ENCODE measurements around the gene ATPAF2.

DNA sequence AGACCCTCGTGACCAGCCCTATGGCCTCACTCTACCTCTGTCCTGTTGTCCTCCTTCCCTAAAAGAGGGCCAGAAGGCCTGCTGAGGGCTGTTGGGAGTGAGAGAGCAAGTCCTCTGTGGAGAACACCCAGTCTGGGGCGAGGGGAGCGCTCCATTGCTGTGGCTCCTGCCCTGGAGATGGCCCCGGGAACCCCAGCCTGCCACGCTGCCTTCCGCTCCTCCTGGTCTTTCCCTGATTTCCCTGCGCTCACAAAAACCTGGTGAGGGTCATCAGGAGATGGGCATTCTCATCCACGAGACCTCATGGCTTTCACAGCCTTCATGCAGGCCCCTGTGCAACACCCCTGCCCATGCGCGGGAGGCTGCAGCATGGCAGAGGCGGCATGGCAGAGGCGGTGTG lies 45.1 kb downstream of the ATPAF2 start:
- TF ChIP-seq, protein P1, sequence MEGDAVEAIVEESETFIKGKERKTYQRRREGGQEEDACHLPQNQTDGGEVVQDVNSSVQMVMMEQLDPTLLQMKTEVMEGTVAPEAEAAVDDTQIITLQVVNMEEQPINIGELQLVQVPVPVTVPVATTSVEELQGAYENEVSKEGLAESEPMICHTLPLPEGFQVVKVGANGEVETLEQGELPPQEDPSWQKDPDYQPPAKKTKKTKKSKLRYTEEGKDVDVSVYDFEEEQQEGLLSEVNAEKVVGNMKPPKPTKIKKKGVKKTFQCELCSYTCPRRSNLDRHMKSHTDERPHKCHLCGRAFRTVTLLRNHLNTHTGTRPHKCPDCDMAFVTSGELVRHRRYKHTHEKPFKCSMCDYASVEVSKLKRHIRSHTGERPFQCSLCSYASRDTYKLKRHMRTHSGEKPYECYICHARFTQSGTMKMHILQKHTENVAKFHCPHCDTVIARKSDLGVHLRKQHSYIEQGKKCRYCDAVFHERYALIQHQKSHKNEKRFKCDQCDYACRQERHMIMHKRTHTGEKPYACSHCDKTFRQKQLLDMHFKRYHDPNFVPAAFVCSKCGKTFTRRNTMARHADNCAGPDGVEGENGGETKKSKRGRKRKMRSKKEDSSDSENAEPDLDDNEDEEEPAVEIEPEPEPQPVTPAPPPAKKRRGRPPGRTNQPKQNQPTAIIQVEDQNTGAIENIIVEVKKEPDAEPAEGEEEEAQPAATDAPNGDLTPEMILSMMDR (IDR thresholded peaks at IDR 0.05; ENCODE audit: low read depth, low read length, missing input control): no peak
- TF ChIP-seq JUND (IDR thresholded peaks at IDR 0.05): no peak
- TF ChIP-seq, protein P2, sequence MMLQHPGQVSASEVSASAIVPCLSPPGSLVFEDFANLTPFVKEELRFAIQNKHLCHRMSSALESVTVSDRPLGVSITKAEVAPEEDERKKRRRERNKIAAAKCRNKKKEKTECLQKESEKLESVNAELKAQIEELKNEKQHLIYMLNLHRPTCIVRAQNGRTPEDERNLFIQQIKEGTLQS (IDR thresholded peaks at IDR 0.05): no peak
- TF ChIP-seq HNF4A (conservative IDR thresholded peaks at IDR 0.05): no peak
- TF ChIP-seq EGR1 (IDR thresholded peaks at IDR 0.05; ENCODE audit: low read depth in 2 of 2): no peak
